Loucy (cell line): ENCODE results near the gene PROSER1.

Experiments used
- H2AFZ ChIP-seq: fragments of 200-600 bp; sonication (generic); 2 replicates; pipeline ENCODE4 v1.6.0; 2016; ENCODE audit warnings: antibody characterized with exemption, mild to moderate bottlenecking, low read length, moderate library complexity
- H3F3A ChIP-seq: fragments of 200-600 bp; 2 replicates; pipeline ENCODE4 v1.6.0; 2016; ENCODE audit warnings: antibody characterized with exemption, low read depth, mild to moderate bottlenecking
- H3K27me3 ChIP-seq: fragments of 200-600 bp; sonication (generic); 2 replicates; pipeline ENCODE4 v1.6.1; 2014; ENCODE audit warnings: low read length, mild to moderate bottlenecking; ENCODE audit not compliant: insufficient read depth, poor library complexity, severe bottlenecking
- H3K36me3 ChIP-seq: fragments of 200-600 bp; sonication (generic); 2 replicates; pipeline ENCODE4 v1.6.1; 2016; ENCODE audit warnings: low read length; ENCODE audit not compliant: insufficient read depth
- H3K4me1 ChIP-seq: fragments of 200-600 bp; sonication (generic); 2 replicates; pipeline ENCODE4 v1.5.1; 2014; ENCODE audit warnings: low read length, mild to moderate bottlenecking; ENCODE audit not compliant: insufficient read depth, poor library complexity, severe bottlenecking
- H3K4me2 ChIP-seq: fragments of 200-600 bp; sonication (generic); 2 replicates; pipeline ENCODE4 v1.6.0; 2014; ENCODE audit warnings: antibody characterized with exemption, low read length, low read depth, mild to moderate bottlenecking; ENCODE audit not compliant: poor library complexity, severe bottlenecking
- H3K4me3 ChIP-seq: fragments of 200-600 bp; sonication (generic); 2 replicates; pipeline ENCODE4 v1.5.1; 2014; ENCODE audit warnings: low read length, mild to moderate bottlenecking, mixed read lengths; ENCODE audit not compliant: poor library complexity, severe bottlenecking
- H3K79me2 ChIP-seq: fragments of 200-600 bp; sonication (generic); 2 replicates; pipeline ENCODE4 v1.6.1; 2014; ENCODE audit warnings: low read length; ENCODE audit not compliant: insufficient read depth
- H3K9ac ChIP-seq: fragments of 200-600 bp; sonication (generic); 2 replicates; pipeline ENCODE4 v1.6.0; 2014; ENCODE audit warnings: mild to moderate bottlenecking, low read depth, low read length, moderate library complexity; ENCODE audit not compliant: poor library complexity, severe bottlenecking
- H3K9me2 ChIP-seq: fragments of 200-600 bp; sonication (generic); replicated peaks from 2 replicates; pipeline ENCODE4 v1.6.1; 2016; ENCODE audit warnings: low read depth, low read length, mixed read lengths
- H3K9me3 ChIP-seq: fragments of 200-600 bp; sonication (generic); 2 replicates; pipeline ENCODE4 v1.6.1; 2014; ENCODE audit warnings: mild to moderate bottlenecking, antibody characterized with exemption, low read length, low read depth; ENCODE audit not compliant: insufficient read depth
- H4K20me1 ChIP-seq: fragments of 200-600 bp; sonication (generic); 2 replicates; pipeline ENCODE4 v1.6.0; 2014; ENCODE audit warnings: antibody characterized with exemption, low read length, mild to moderate bottlenecking; ENCODE audit not compliant: insufficient read depth, poor library complexity, severe bottlenecking
- EZH2phosphoT487 ChIP-seq: fragments of 200-600 bp; IDR thresholded peaks from 2 replicates; pipeline ENCODE4 v1.6.1; 2018; ENCODE audit warnings: antibody characterized with exemption, mild to moderate bottlenecking, moderate library complexity, borderline replicate concordance
- TF ChIP-seq, protein P1 (sequence below): fragments of 200-600 bp; sonication (generic); conservative IDR thresholded peaks from 2 replicates; pipeline ENCODE4 v1.5.1; 2014; ENCODE audit warnings: mild to moderate bottlenecking, antibody characterized with exemption, low read length

Gene PROSER1

GRCh38 chr13:38980750-38981078 lies 57.2 kb downstream of the PROSER1 start:
- Histone ChIP-seq H3K9me3 (no peaks in the 10 kb centered on the region), H3K9me2 (no peaks in the 10 kb centered on the region), H3K36me3 (no peaks in the 10 kb centered on the region), H3K9ac (no peak overlapping the region), H3K27me3 (no peaks in the 10 kb centered on the region), H3K4me2 (no peak overlapping the region), H3K79me2 (no peaks in the 10 kb centered on the region), H4K20me1 (no peaks in the 10 kb centered on the region), H3K4me3 (no peak overlapping the region), H3K4me1 (no peaks in the 10 kb centered on the region), H3F3A (no peaks in the 10 kb centered on the region), H2AFZ (no peak overlapping the region)
- TF ChIP-seq, protein P1, sequence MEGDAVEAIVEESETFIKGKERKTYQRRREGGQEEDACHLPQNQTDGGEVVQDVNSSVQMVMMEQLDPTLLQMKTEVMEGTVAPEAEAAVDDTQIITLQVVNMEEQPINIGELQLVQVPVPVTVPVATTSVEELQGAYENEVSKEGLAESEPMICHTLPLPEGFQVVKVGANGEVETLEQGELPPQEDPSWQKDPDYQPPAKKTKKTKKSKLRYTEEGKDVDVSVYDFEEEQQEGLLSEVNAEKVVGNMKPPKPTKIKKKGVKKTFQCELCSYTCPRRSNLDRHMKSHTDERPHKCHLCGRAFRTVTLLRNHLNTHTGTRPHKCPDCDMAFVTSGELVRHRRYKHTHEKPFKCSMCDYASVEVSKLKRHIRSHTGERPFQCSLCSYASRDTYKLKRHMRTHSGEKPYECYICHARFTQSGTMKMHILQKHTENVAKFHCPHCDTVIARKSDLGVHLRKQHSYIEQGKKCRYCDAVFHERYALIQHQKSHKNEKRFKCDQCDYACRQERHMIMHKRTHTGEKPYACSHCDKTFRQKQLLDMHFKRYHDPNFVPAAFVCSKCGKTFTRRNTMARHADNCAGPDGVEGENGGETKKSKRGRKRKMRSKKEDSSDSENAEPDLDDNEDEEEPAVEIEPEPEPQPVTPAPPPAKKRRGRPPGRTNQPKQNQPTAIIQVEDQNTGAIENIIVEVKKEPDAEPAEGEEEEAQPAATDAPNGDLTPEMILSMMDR: no peak
- no peak for TF ChIP-seq EZH2phosphoT487

- H3K9ac ChIP-seq: no peak overlapping the region
- H3K9me2 ChIP-seq: no peaks in the 10 kb centered on the region
- no peaks in the 10 kb centered on the region for H4K20me1 ChIP-seq
- H3K36me3 ChIP-seq: no peaks in the 10 kb centered on the region
- H3K4me3 ChIP-seq: no peak overlapping the region
- H3K4me2 ChIP-seq: no peak overlapping the region
- TF ChIP-seq EZH2phosphoT487: no peak
- TF ChIP-seq, protein P1: no peak
- H3K27me3 ChIP-seq: no peaks in the 10 kb centered on the region
- no peaks in the 10 kb centered on the region for H3K4me1 ChIP-seq
- H3K79me2 ChIP-seq: no peaks in the 10 kb centered on the region
- no peaks in the 10 kb centered on the region for H3K9me3 ChIP-seq
- H3F3A ChIP-seq: no peaks in the 10 kb centered on the region
- no peak overlapping the region for H2AFZ ChIP-seq
Measured at GRCh38 chr13:38979891-38980749, 57.8 kb downstream of the PROSER1 start.

GRCh38 chr13:38970380-38971051 lies 67.4 kb downstream of the PROSER1 start:
- no peaks in the 10 kb centered on the region for H3K36me3 ChIP-seq
- no peaks in the 10 kb centered on the region for H3K4me1 ChIP-seq
- TF ChIP-seq, protein P1: no peak
- TF ChIP-seq EZH2phosphoT487: no peak
- H4K20me1 ChIP-seq: no peaks in the 10 kb centered on the region
- no peaks in the 10 kb centered on the region for H3F3A ChIP-seq
- no peaks in the 10 kb centered on the region for H3K79me2 ChIP-seq
- H3K4me2 ChIP-seq: no peak overlapping the region
- H3K9ac ChIP-seq: no peak overlapping the region
- no peaks in the 10 kb centered on the region for H3K9me2 ChIP-seq
- no peaks in the 10 kb centered on the region for H3K9me3 ChIP-seq
- H3K4me3 ChIP-seq: no peak overlapping the region
- H3K27me3 ChIP-seq: no peaks in the 10 kb centered on the region
- H2AFZ ChIP-seq: no peak overlapping the region
